SK-N-SH (cell line): ENCODE measurements around the gene TNFSF11. TPM values are rescaled to one million over a fixed set of nuclear protein-coding genes. Genes with fewer than 3 reads are reported as not detected.

Experiments
- CTCF ChIA-PET: fragments of 300-600, 350-600 bp; formaldehyde crosslinking; extraction: SDS; loops from one replicate; lab custom pipeline; 2021; lab: Yijun Ruan, JAX
- POLR2A ChIA-PET: fragments of 350-600 bp; sonication (Branson Sonifier 250); formaldehyde crosslinking; extraction: SDS; loops from one replicate; lab custom pipeline; 2020; ENCODE audit warnings: antibody characterized with exemption, inconsistent platforms; lab: Yijun Ruan, JAX
- DNase-seq: peaks from one replicate; pipeline ENCODE4 v3.0.0; 2012
- H2AFZ ChIP-seq: fragments of 200-600 bp; sonication (generic); 2 replicates; pipeline ENCODE4 v1.8.1; 2016; ENCODE audit warnings: antibody characterized with exemption, mild to moderate bottlenecking, low read depth
- H3F3A ChIP-seq: fragments of 200-600 bp; sonication (generic); replicated peaks from 2 replicates; pipeline ENCODE3; 2016; ENCODE audit warnings: antibody characterized with exemption, mild to moderate bottlenecking; ENCODE audit not compliant: insufficient read depth
- H3K27ac ChIP-seq, 2 experiments: fragments of 200-500 bp in 1 of 2; fragments of 200-600 bp in 1 of 2; sonication (Bioruptor generic) in 1 of 2; sonication (generic), shearing (Covaris generic) in 1 of 2; 2 replicates each; pipeline versions ENCODE4 v1.5.1 to v1.6.1; 2014 to 2016; ENCODE audit warnings: low read depth in 2 of 2, inconsistent platforms in 1 of 2, low read length in 1 of 2, mild to moderate bottlenecking in 1 of 2, mixed read lengths in 1 of 2
- H3K27me3 ChIP-seq: fragments of 200-600 bp; sonication (generic), shearing (Covaris generic); 2 replicates; pipeline ENCODE4 v1.6.1; 2016; ENCODE audit warnings: mixed run types; ENCODE audit not compliant: insufficient read depth
- H3K36me3 ChIP-seq, 2 experiments: fragments of 200-500 bp in 1 of 2; fragments of 200-600 bp in 1 of 2; sonication (Bioruptor generic) in 1 of 2; sonication (generic) in 1 of 2; replicated peaks in 1 of 2; 2 replicates each; pipeline versions ENCODE3 to v1.5.1; 2014 to 2016; ENCODE audit warnings: low read length in 1 of 2, mild to moderate bottlenecking in 1 of 2; ENCODE audit not compliant: insufficient read depth in 2 of 2, control insufficient read depth in 1 of 2
- H3K4me1 ChIP-seq, 2 experiments: fragments of 200-500 bp in 1 of 2; fragments of 200-600 bp in 1 of 2; sonication (Bioruptor generic) in 1 of 2; sonication (generic), shearing (Covaris generic) in 1 of 2; 2 replicates each; pipeline versions ENCODE4 v1.5.1 to v1.6.1; 2014 to 2016; ENCODE audit warnings: low read depth in 1 of 2, low read length in 1 of 2, mixed run types in 1 of 2; ENCODE audit not compliant: insufficient read depth in 2 of 2, control insufficient read depth in 1 of 2
- H3K4me2 ChIP-seq: fragments of 200-600 bp; sonication (generic), shearing (Covaris generic); 2 replicates; pipeline ENCODE4 v1.6.1; 2017; ENCODE audit warnings: mixed run types
- H3K4me3 ChIP-seq, 2 experiments: fragments of 200-500 bp in 1 of 2; fragments of 200-600 bp in 1 of 2; sonication (Bioruptor generic) in 1 of 2; sonication (generic), shearing (Covaris generic) in 1 of 2; 2 replicates each; pipeline versions ENCODE4 v1.5.1 to v1.8.1; 2014 to 2016; ENCODE audit warnings: low read depth in 2 of 2, inconsistent platforms in 1 of 2, low read length in 1 of 2, mild to moderate bottlenecking in 1 of 2, mixed read lengths in 1 of 2, moderate library complexity in 1 of 2
- H3K79me2 ChIP-seq: fragments of 200-600 bp; sonication (generic); 2 replicates; pipeline ENCODE4 v1.8.1; 2017; ENCODE audit warnings: mild to moderate bottlenecking; ENCODE audit not compliant: insufficient read depth
- H3K9ac ChIP-seq: fragments of 200-600 bp; sonication (generic); 2 replicates; pipeline ENCODE4 v1.6.1; 2017; ENCODE audit warnings: mixed run types
- H3K9me2 ChIP-seq: fragments of 200-600 bp; sonication (generic); 2 replicates; pipeline ENCODE4 v1.6.1; 2017; ENCODE audit warnings: mixed run types
- H3K9me3 ChIP-seq: fragments of 200-600 bp; sonication (generic); 2 replicates; pipeline ENCODE4 v1.6.1; 2017; ENCODE audit warnings: mixed run types, mild to moderate bottlenecking, moderate library complexity
- H4K20me1 ChIP-seq: fragments of 200-600 bp; sonication (generic); 2 replicates; pipeline ENCODE4 v1.6.1; 2017; ENCODE audit warnings: mild to moderate bottlenecking, mixed run types; ENCODE audit not compliant: insufficient read depth
- ELF1 ChIP-seq: IDR thresholded peaks from 2 replicates; pipeline ENCODE4 v1.4.0; 2012
- EP300 ChIP-seq, 2 experiments: IDR thresholded peaks; 2 replicates each; pipeline versions ENCODE4 v1.4.0 to v1.6.1; 2012; ENCODE audit warnings: borderline replicate concordance in 1 of 2, low read depth in 1 of 2, low read length in 1 of 2
- EZH2phosphoT487 ChIP-seq: fragments of 200-600 bp; sonication (generic); IDR thresholded peaks from 2 replicates; pipeline ENCODE4 v1.6.1; 2017; ENCODE audit warnings: low read depth, mixed run types, mild to moderate bottlenecking, antibody characterized with exemption, moderate library complexity, borderline replicate concordance
- FOXJ3 ChIP-seq: sonication (generic); formaldehyde crosslinking; IDR thresholded peaks from 2 replicates; pipeline ENCODE4 v1.5.1; 2020; ENCODE audit warnings: mild to moderate bottlenecking, missing genetic modification reagents
- GATA2 ChIP-seq: sonication (generic); formaldehyde crosslinking; IDR thresholded peaks from 2 replicates; pipeline ENCODE4 v1.5.0; 2020; ENCODE audit warnings: mild to moderate bottlenecking, missing genetic modification reagents
- MEF2A ChIP-seq: IDR thresholded peaks from 2 replicates; pipeline ENCODE4 v1.4.0; 2012; ENCODE audit warnings: low read depth, borderline replicate concordance
- MXI1 ChIP-seq: IDR thresholded peaks from 2 replicates; pipeline ENCODE4 v1.6.1; 2012; ENCODE audit warnings: mild to moderate bottlenecking, low read depth, low read length, improper control_type of control experiment
- NFIC ChIP-seq: IDR thresholded peaks from 2 replicates; pipeline ENCODE4 v1.4.0; 2012; ENCODE audit warnings: borderline replicate concordance
- RAD21 ChIP-seq: IDR thresholded peaks from 2 replicates; pipeline ENCODE4 v1.6.1; 2012; ENCODE audit warnings: mild to moderate bottlenecking, low read length
- RFX5 ChIP-seq: IDR thresholded peaks from 2 replicates; pipeline ENCODE4 v1.6.1; 2012; ENCODE audit warnings: mild to moderate bottlenecking, improper control_type of control experiment, low read length
- RXRA ChIP-seq: IDR thresholded peaks from 2 replicates; pipeline ENCODE4 v1.4.0; 2012; ENCODE audit warnings: low read depth, mild to moderate bottlenecking, borderline replicate concordance
- SIN3A ChIP-seq: IDR thresholded peaks from 2 replicates; pipeline ENCODE4 v1.6.1; 2012; ENCODE audit warnings: low read depth, mild to moderate bottlenecking, low read length, moderate library complexity, borderline replicate concordance
- SMC3 ChIP-seq: IDR thresholded peaks from 2 replicates; pipeline ENCODE4 v1.6.1; 2012; ENCODE audit warnings: low read depth, low read length, improper control_type of control experiment
- YY1 ChIP-seq: IDR thresholded peaks from 2 replicates; pipeline ENCODE4 v1.4.0; 2012; ENCODE audit warnings: low read depth, mild to moderate bottlenecking
- WGBS: methylation state at CpG from one replicate; pipeline ENCODE4 v1.1.6; 2017; ENCODE audit warnings: low lambda C conversion rate; 5-methylcytosine and 5-hydroxymethylcytosine counted together
- polyA plus RNA-seq, 3 experiments: library from polyadenylated mRNA; depleted of rRNA; stranded (reverse); fragments of >200 nt; gene quantifications; 2 replicates each; pipeline ENCODE4 v1.2.3, GENCODE V29; 2012
- TF ChIP-seq, protein P1 (sequence below): fragments of 200-600 bp; sonication (generic); IDR thresholded peaks from 2 replicates; pipeline ENCODE4 v1.6.1; 2017; ENCODE audit warnings: antibody characterized with exemption, mild to moderate bottlenecking, moderate library complexity

TNFSF11 gene
- polyA plus RNA-seq, 1 of the 3 experiments (the other 2 are of a cell fraction) = not detected

DNA sequence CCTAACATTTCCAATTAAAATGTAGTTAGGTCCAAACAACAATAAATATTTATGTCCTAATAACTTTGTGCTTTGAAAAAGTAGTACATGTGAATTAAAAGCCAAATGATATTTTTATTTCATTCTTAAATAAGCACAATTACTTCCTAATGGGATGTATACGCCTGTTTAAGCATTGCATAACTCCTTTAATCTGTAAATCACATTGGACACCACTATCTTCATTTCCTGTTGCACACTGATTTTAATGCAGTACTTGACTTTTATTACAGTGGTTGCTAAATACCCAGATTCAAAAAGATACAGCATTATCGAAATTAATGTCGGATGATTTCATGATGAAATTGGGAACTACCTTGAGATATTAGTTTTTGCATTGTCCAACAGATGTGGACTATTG, 70.9 kb downstream of the TNFSF11 start:
- POLR2A ChIA-PET = no interaction called here

DNA sequence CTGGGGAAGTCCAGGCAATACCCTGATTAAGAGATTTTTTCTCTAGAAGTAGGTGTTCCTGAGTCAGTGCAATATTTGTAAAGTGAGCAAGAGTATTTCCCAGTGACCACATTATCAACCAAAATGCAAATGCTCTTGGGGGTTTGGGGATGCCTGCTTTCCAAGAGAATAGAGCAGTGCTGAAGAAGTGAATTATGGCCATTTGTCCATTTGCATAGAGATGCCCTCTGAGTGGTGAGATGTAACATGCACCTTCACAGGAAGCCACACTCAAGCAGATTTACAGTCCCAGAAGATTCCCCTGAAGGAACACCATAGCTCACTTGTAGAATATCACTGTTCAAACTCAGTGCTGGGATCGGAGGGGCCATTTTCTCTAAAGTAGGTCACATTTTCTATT, 71.8 kb downstream of the TNFSF11 start:
- CTCF ChIA-PET = no interaction called here
- POLR2A ChIA-PET = no interaction called here
- H3K36me3 ChIP-seq = no peaks in the 10 kb centered on the region
- no peaks in the 10 kb centered on the region; the same call in 1 of the 2 replicates for H3K27me3 ChIP-seq
- H3K9me3 ChIP-seq = no peaks in the 10 kb centered on the region
- TF ChIP-seq ELF1 (no peak), GATA2 (CRISPR knock-in tag) (no peak), MEF2A (no peak), MXI1 (no peak), SMC3 (no peak)
- TF ChIP-seq, protein P1, sequence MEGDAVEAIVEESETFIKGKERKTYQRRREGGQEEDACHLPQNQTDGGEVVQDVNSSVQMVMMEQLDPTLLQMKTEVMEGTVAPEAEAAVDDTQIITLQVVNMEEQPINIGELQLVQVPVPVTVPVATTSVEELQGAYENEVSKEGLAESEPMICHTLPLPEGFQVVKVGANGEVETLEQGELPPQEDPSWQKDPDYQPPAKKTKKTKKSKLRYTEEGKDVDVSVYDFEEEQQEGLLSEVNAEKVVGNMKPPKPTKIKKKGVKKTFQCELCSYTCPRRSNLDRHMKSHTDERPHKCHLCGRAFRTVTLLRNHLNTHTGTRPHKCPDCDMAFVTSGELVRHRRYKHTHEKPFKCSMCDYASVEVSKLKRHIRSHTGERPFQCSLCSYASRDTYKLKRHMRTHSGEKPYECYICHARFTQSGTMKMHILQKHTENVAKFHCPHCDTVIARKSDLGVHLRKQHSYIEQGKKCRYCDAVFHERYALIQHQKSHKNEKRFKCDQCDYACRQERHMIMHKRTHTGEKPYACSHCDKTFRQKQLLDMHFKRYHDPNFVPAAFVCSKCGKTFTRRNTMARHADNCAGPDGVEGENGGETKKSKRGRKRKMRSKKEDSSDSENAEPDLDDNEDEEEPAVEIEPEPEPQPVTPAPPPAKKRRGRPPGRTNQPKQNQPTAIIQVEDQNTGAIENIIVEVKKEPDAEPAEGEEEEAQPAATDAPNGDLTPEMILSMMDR = no peak
- no peaks in the 10 kb centered on the region for H3F3A ChIP-seq
- H3K4me3 ChIP-seq = no peak overlapping the region
- DNase-seq = no peak
- H3K9me2 ChIP-seq = no peaks in the 10 kb centered on the region
- no peak overlapping the region for H2AFZ ChIP-seq
- no peaks in the 10 kb centered on the region for H4K20me1 ChIP-seq
- no peak overlapping the region for H3K27ac ChIP-seq
- no peak overlapping the region for H3K4me2 ChIP-seq
- no peaks in the 10 kb centered on the region for H3K79me2 ChIP-seq
- no peaks in the 10 kb centered on the region for H3K4me1 ChIP-seq
- H3K9ac ChIP-seq = no peak overlapping the region
- 75% methylated on average over 1 of the region's 1 CpG for whole genome bisulfite sequencing

More for the DNA sequence above, 70.9 kb downstream of the TNFSF11 start:
- H3K4me2 ChIP-seq = no peak overlapping the region
- no peak for TF ChIP-seq RAD21
- TF ChIP-seq ELF1 = no peak
- TF ChIP-seq FOXJ3 = no peak
- no peak for TF ChIP-seq RXRA
- no peak for TF ChIP-seq EZH2phosphoT487
- TF ChIP-seq YY1 = no peak
- TF ChIP-seq EP300 (IDR thresholded peaks at IDR 0.05; ENCODE audit: borderline replicate concordance in 1 of 2, low read depth in 1 of 2, low read length in 1 of 2) = no peak
- no peak for TF ChIP-seq SIN3A
- no peak for TF ChIP-seq NFIC
- TF ChIP-seq RFX5 = no peak
- WGBS = 75% methylated on average over 3 of the region's 3 CpGs
- DNase-seq = no peak
- CTCF ChIA-PET = no interaction called here
- H2AFZ ChIP-seq = no peak overlapping the region
- no peaks in the 10 kb centered on the region; the same call in 1 of the 2 replicates for H3K27me3 ChIP-seq
- H3F3A ChIP-seq = no peaks in the 10 kb centered on the region
- H3K36me3 ChIP-seq = no peaks in the 10 kb centered on the region
- no peaks in the 10 kb centered on the region for H4K20me1 ChIP-seq
- no peaks in the 10 kb centered on the region for H3K4me1 ChIP-seq
- no peak overlapping the region for H3K27ac ChIP-seq
- no peak overlapping the region for H3K9ac ChIP-seq
- H3K9me2 ChIP-seq = no peaks in the 10 kb centered on the region
- no peaks in the 10 kb centered on the region for H3K9me3 ChIP-seq
- no peaks in the 10 kb centered on the region for H3K79me2 ChIP-seq
- no peak overlapping the region for H3K4me3 ChIP-seq
